ENCODE results near the gene MAOB.
A peak's percentile ranks its signal among the peaks of the same experiment; 100 is the strongest.
"Not testable (repeated sequence)": the region's sequence is repeated elsewhere in the genome, so short reads cannot be mapped to it uniquely, and the experiment has no call there.

The MAOB gene

GRCh38 chrX:43750248-43750676 is 132.0 kb downstream of the MAOB start:
- FAIRE-seq = peak; percentile 83

GRCh38 chrX:43747476-43747875 is 134.8 kb downstream of the MAOB start:
- no peak for FAIRE-seq

- FAIRE-seq = peak; percentile 83
Observed at GRCh38 chrX:43745938-43746721, 136.1 kb downstream of the MAOB start.

- peak; percentile 71 for FAIRE-seq
Observed at GRCh38 chrX:43744284-43744683, 138.0 kb downstream of the MAOB start.

GRCh38 chrX:43743100-43743822 is 139.0 kb downstream of the MAOB start:
- no peak for FAIRE-seq

- no peak for FAIRE-seq
Observed at GRCh38 chrX:43741843-43742573, 140.2 kb downstream of the MAOB start.

GRCh38 chrX:43735957-43736356 is 146.3 kb downstream of the MAOB start:
- no peak for FAIRE-seq

- no peak for FAIRE-seq
Observed at GRCh38 chrX:43735534-43735933, 146.7 kb downstream of the MAOB start.

GRCh38 chrX:43734444-43734843 is 147.8 kb downstream of the MAOB start:
- FAIRE-seq = no peak

- no peak for FAIRE-seq
Observed at GRCh38 chrX:43733699-43734098, 148.6 kb downstream of the MAOB start.

GRCh38 chrX:43731086-43731485 is 151.2 kb downstream of the MAOB start:
- FAIRE-seq = no peak

- no peak for FAIRE-seq
Observed at GRCh38 chrX:43728966-43729365, 153.3 kb downstream of the MAOB start.

GRCh38 chrX:43728002-43728401 is 154.2 kb downstream of the MAOB start:
- no peak for FAIRE-seq

GRCh38 chrX:43727254-43727653 is 155.0 kb downstream of the MAOB start:
- FAIRE-seq = not testable (repeated sequence)

GRCh38 chrX:43725227-43725626 is 157.0 kb downstream of the MAOB start:
- FAIRE-seq = not testable (repeated sequence)

- no peak for FAIRE-seq
Observed at GRCh38 chrX:43720961-43721360, 161.3 kb downstream of the MAOB start.

GRCh38 chrX:43720082-43720481 is 162.2 kb downstream of the MAOB start:
- no peak for FAIRE-seq

GRCh38 chrX:43718956-43719355 is 163.3 kb downstream of the MAOB start:
- no peak for FAIRE-seq

- FAIRE-seq = no peak
Observed at GRCh38 chrX:43718546-43718945, 163.7 kb downstream of the MAOB start.

GRCh38 chrX:43718081-43718480 is 164.2 kb downstream of the MAOB start:
- no peak for FAIRE-seq

- FAIRE-seq = no peak
Observed at GRCh38 chrX:43717161-43717560, 165.1 kb downstream of the MAOB start.

- FAIRE-seq = no peak
Observed at GRCh38 chrX:43716696-43717095, 165.6 kb downstream of the MAOB start.
